IMR-90 (cell line): ENCODE results near the gene EIF2S1. TPM values are rescaled to one million over a fixed set of nuclear protein-coding genes. Genes with fewer than 3 reads are reported as not detected.

Source experiments
- ATAC-seq: fragments of 200-7000 bp; cut with Tn5 transposase; 2 replicates; pipeline ENCODE4 v1.9.1; 2020; ENCODE audit warnings: low read depth, mild to moderate bottlenecking, moderate library complexity
- BruUV-seq: library from RNA; stranded (reverse); fragments of 400-500 nt; replicated peaks from 2 replicates; lab custom pipeline; 2021; lab: Mats Ljungman, UMichigan
- CTCF ChIA-PET: fragments of 300-600 bp; formaldehyde crosslinking; extraction: SDS; loops from one replicate; lab custom pipeline; 2021; ENCODE audit warnings: antibody characterized with exemption; lab: Yijun Ruan, JAX
- POLR2A ChIA-PET: fragments of 300-600 bp; sonication (Branson Sonifier 250); formaldehyde crosslinking; loops from one replicate; lab custom pipeline; 2022; ENCODE audit warnings: antibody characterized with exemption; ENCODE audit not compliant: unreplicated experiment; lab: Charles Lee
- DNase-seq: peaks from one replicate; pipeline ENCODE4 v3.0.0; 2013
- H2AFZ ChIP-seq: replicated peaks from 2 replicates; pipeline ENCODE3; 2013; ENCODE audit warnings: low read length, mild to moderate bottlenecking; ENCODE audit not compliant: poor library complexity
- H2AK5ac ChIP-seq: 2 replicates; pipeline ENCODE4 v1.6.1; 2013; ENCODE audit warnings: low read depth, low read length, inconsistent platforms
- H2AK9ac ChIP-seq: replicated peaks from 2 replicates; pipeline ENCODE3; 2013; ENCODE audit warnings: mild to moderate bottlenecking, low read depth, low read length, moderate library complexity; ENCODE audit not compliant: poor library complexity
- H2BK120ac ChIP-seq: 2 replicates; pipeline ENCODE4 v1.6.1; 2013; ENCODE audit warnings: low read depth, low read length, inconsistent platforms
- H2BK15ac ChIP-seq: 3 replicates; pipeline ENCODE4 v1.6.1; 2013; ENCODE audit warnings: low read depth, low read length, inconsistent platforms
- H2BK20ac ChIP-seq: 2 replicates; pipeline ENCODE4 v1.6.1; 2013; ENCODE audit warnings: low read depth, mild to moderate bottlenecking, inconsistent platforms, low read length, moderate library complexity
- H2BK5ac ChIP-seq: 2 replicates; pipeline ENCODE4 v1.6.1; 2013; ENCODE audit warnings: mild to moderate bottlenecking, low read depth, low read length, inconsistent platforms; ENCODE audit not compliant: poor library complexity, severe bottlenecking
- H3K14ac ChIP-seq: replicated peaks from 2 replicates; pipeline ENCODE4 v1.6.1; 2013; ENCODE audit warnings: low read depth, low read length, inconsistent platforms
- H3K18ac ChIP-seq: 2 replicates; pipeline ENCODE4 v1.6.1; 2013; ENCODE audit warnings: low read depth, low read length, control low read depth
- H3K23ac ChIP-seq: 2 replicates; pipeline ENCODE4 v1.6.1; 2013; ENCODE audit warnings: low read depth, low read length, inconsistent platforms
- H3K27ac ChIP-seq: 2 replicates; pipeline ENCODE4 v1.5.1; 2013; ENCODE audit warnings: mild to moderate bottlenecking, control low read depth, low read length; ENCODE audit not compliant: insufficient read depth
- H3K27me3 ChIP-seq: 2 replicates; pipeline ENCODE4 v1.6.1; 2013; ENCODE audit warnings: low read length; ENCODE audit not compliant: control insufficient read depth, insufficient read depth
- H3K36me3 ChIP-seq: 2 replicates; pipeline ENCODE4 v1.6.1; 2013; ENCODE audit warnings: low read length, mixed read lengths; ENCODE audit not compliant: control insufficient read depth, insufficient read depth
- H3K4ac ChIP-seq: 2 replicates; pipeline ENCODE4 v1.6.1; 2013; ENCODE audit warnings: low read depth, low read length, inconsistent platforms
- H3K4me1 ChIP-seq: 2 replicates; pipeline ENCODE4 v1.6.1; 2013; ENCODE audit warnings: low read length, mixed read lengths; ENCODE audit not compliant: control insufficient read depth, insufficient read depth
- H3K4me2 ChIP-seq: 2 replicates; pipeline ENCODE4 v1.6.1; 2013; ENCODE audit warnings: low read depth, mild to moderate bottlenecking, control low read depth, low read length, moderate library complexity
- H3K4me3 ChIP-seq: 2 replicates; pipeline ENCODE4 v1.5.1; 2013; ENCODE audit warnings: low read depth, mild to moderate bottlenecking, control low read depth, low read length, moderate library complexity; ENCODE audit not compliant: insufficient read depth
- H3K56ac ChIP-seq: 2 replicates; pipeline ENCODE4 v1.6.1; 2013; ENCODE audit warnings: low read length, inconsistent platforms; ENCODE audit not compliant: insufficient read depth; ENCODE audit errors: extremely low read depth
- H3K79me1 ChIP-seq, 2 experiments: 2 replicates each; pipeline ENCODE4 v1.6.1; 2013; ENCODE audit warnings: low read length in 2 of 2, inconsistent platforms in 1 of 2, low read depth in 1 of 2
- H3K9ac ChIP-seq: 2 replicates; pipeline ENCODE4 v1.6.1; 2013; ENCODE audit warnings: low read depth, low read length, control low read depth
- H3K9me1 ChIP-seq: 2 replicates; pipeline ENCODE4 v1.6.1; 2013; ENCODE audit warnings: low read length, inconsistent platforms; ENCODE audit not compliant: insufficient read depth
- H3K9me3 ChIP-seq: 2 replicates; pipeline ENCODE4 v1.6.1; 2013; ENCODE audit warnings: low read length; ENCODE audit not compliant: control insufficient read depth, insufficient read depth
- H4K20me1 ChIP-seq: 2 replicates; pipeline ENCODE4 v1.6.1; 2013; ENCODE audit warnings: low read length, inconsistent platforms; ENCODE audit not compliant: insufficient read depth
- H4K5ac ChIP-seq: 2 replicates; pipeline ENCODE4 v1.6.1; 2013; ENCODE audit warnings: mild to moderate bottlenecking, low read depth, low read length, control low read depth
- H4K8ac ChIP-seq, 2 experiments: 2 replicates each; pipeline ENCODE4 v1.6.1; 2013; ENCODE audit warnings: low read depth in 2 of 2, low read length in 2 of 2, control low read depth in 1 of 2, inconsistent platforms in 1 of 2
- H4K91ac ChIP-seq: 2 replicates; pipeline ENCODE4 v1.6.1; 2013; ENCODE audit warnings: low read depth, low read length, inconsistent platforms; ENCODE audit not compliant: insufficient read depth
- MAFK ChIP-seq: IDR thresholded peaks from 2 replicates; pipeline ENCODE4 v1.6.1; 2012; ENCODE audit warnings: low read depth, low read length, improper control_type of control experiment
- RAD21 ChIP-seq: IDR thresholded peaks from 2 replicates; pipeline ENCODE4 v1.6.1; 2012; ENCODE audit warnings: low read length, improper control_type of control experiment
- WGBS, 2 experiments: methylation state at CpG; one replicate each; pipeline versions ENCODE4 v1.1.5 to v1.1.7; 2013; ENCODE audit warnings: missing lambda C conversion rate in 2 of 2; ENCODE audit not compliant: insufficient read length in 1 of 2; ENCODE audit errors: extremely low coverage in 2 of 2; 5-methylcytosine and 5-hydroxymethylcytosine counted together
- dilution Hi-C: fragments of 300-500 bp; cut with HindIII; formaldehyde crosslinking; loops from one replicate; pipeline ENCODE4 v1.14.3; 2018; ENCODE audit warnings: low sequenced_read_pairs; ENCODE audit not compliant: unreplicated experiment
- in situ Hi-C: fragments of 300-500 bp; cut with MboI; formaldehyde crosslinking; loops from 3 replicates; pipeline ENCODE4 v1.14.3; 2019; ENCODE audit warnings: low sequenced_read_pairs, inconsistent platforms, mixed read lengths
- intact Hi-C: fragments of 100-400 bp; cut with micrococcal nuclease; formaldehyde crosslinking; loops from 2 replicates; pipeline ENCODE4 v1.10.0; 2022
- polyA plus RNA-seq, 3 experiments: library from polyadenylated mRNA; depleted of rRNA; stranded (reverse); fragments of >200 nt; gene quantifications; 2 replicates each; pipeline ENCODE4 v1.2.3, GENCODE V29; 2012; ENCODE audit warnings: low replicate concordance in 1 of 3
- total RNA-seq: library from RNA; depleted of rRNA; stranded (reverse); fragments of >200 nt; gene quantifications from 2 replicates; pipeline ENCODE4 v1.2.3, GENCODE V29; 2012

EIF2S1 gene
- total and polyA plus RNA-seq, 2 of the 4 experiments (the other 2 are of a cell fraction): 57.9 to 125 TPM

- in situ Hi-C loops (no loop called here), intact Hi-C loops (no loop called here), dilution Hi-C loops (no loop called here)
- no peak overlapping the region for H4K5ac ChIP-seq
- no TSS peak for BruUV-seq
- no peak overlapping the region for H3K14ac ChIP-seq
- H3K4ac ChIP-seq: no peak overlapping the region
- no CpG with 5 or more reads among the region's 5 CpGs for WGBS, 2 experiments
- no peak overlapping the region for H2BK15ac ChIP-seq
- H3K4me2 ChIP-seq: no peak overlapping the region; the same call in 1 of the 2 replicates
- H3K27me3 ChIP-seq: no peaks in the 10 kb centered on the region
- H3K4me1 ChIP-seq: peaks cover 5% of the 10 kb centered on the region; the same call in 1 of the 2 replicates
- CTCF ChIA-PET: interaction anchor here (0.7 kb wide), 1 partner anchor 347 kb away, joined by 4 read pairs; no protein-coding TSS in a partner anchor
- H4K8ac ChIP-seq: no peak overlapping the region
- H3K9me1 ChIP-seq: no peaks in the 10 kb centered on the region
- H2AFZ ChIP-seq: no peak overlapping the region
- H2BK120ac ChIP-seq: no peak overlapping the region
- no peak overlapping the region for H2AK5ac ChIP-seq
- DNase-seq: peak; percentile 43
- POLR2A ChIA-PET: no interaction called here
- peaks cover 5 to 14% of the 10 kb centered on the region in 2 experiments; a peak in 3 of 4 replicates for H3K79me1 ChIP-seq
- TF ChIP-seq MAFK (peak; percentile 21; the same call in 1 of the 2 replicates), RAD21 (no peak)
- no peak overlapping the region for H3K56ac ChIP-seq
- H4K20me1 ChIP-seq: no peaks in the 10 kb centered on the region
- H3K36me3 ChIP-seq: peaks cover 20% of the 10 kb centered on the region
- no peak overlapping the region for H3K27ac ChIP-seq
- no peak overlapping the region for H3K18ac ChIP-seq
- H2BK20ac ChIP-seq: no peak overlapping the region
- no peak overlapping the region for H2BK5ac ChIP-seq
- H3K23ac ChIP-seq: no peak overlapping the region
- ATAC-seq: peak; percentile 64
- no peak overlapping the region for H3K9ac ChIP-seq
- H3K4me3 ChIP-seq: no peak overlapping the region
- no peaks in the 10 kb centered on the region for H3K9me3 ChIP-seq
- no peak overlapping the region for H2AK9ac ChIP-seq
- H4K91ac ChIP-seq: no peak overlapping the region
Observed at GRCh38 chr14:67331368-67332125, 28.6 kb upstream of the EIF2S1 start.
